Measurements from ENCODE around the gene C2CD4B. TPM values are rescaled to one million over a fixed set of nuclear protein-coding genes. Genes with fewer than 3 reads are reported as not detected.

Gene C2CD4B
- total RNA-seq, 1 experiment from 2014 or later = 0.13 TPM

GRCh38 chr15:62150445-62150844, 14.6 kb downstream of the C2CD4B start:
- H3K27ac Mint-ChIP-seq = no peak overlapping the region
- no peak for DNase-seq
- H3K4me3 Mint-ChIP-seq = no peak overlapping the region
- Histone ChIP-seq H2BK120ac (ENCODE audit: low read depth, low read length, poor library complexity, severe bottlenecking) (no peak overlapping the region), H3K4ac (ENCODE audit: low read depth, low read length) (no peak overlapping the region), H3K18ac (ENCODE audit: insufficient read length, low read depth, low read length) (no peak overlapping the region), H3K23me2 (ENCODE audit: insufficient read length, low read depth, low read length, poor library complexity, severe bottlenecking) (no peaks in the 10 kb centered on the region), H3T11ph (ENCODE audit: low read length) (no peak overlapping the region), H2BK15ac (ENCODE audit: low read depth, low read length) (no peak overlapping the region), H3K79me1 (ENCODE audit: insufficient read depth, low read depth, low read length, poor library complexity, severe bottlenecking) (no peaks in the 10 kb centered on the region), H2BK12ac (ENCODE audit: insufficient read length, low read depth, low read length) (no peak overlapping the region), H2AFZ (ENCODE audit: low read length) (no peak overlapping the region), H3K56ac (ENCODE audit: insufficient read length, low read depth, low read length) (no peak overlapping the region), H4K20me1 (ENCODE audit: control insufficient read depth, insufficient read depth, insufficient read length) (no peaks in the 10 kb centered on the region), H3K9me3 (ENCODE audit: control insufficient read depth, low read depth, low read length) (no peaks in the 10 kb centered on the region), H3K27me3 (ENCODE audit: insufficient read depth, low read length) (no peaks in the 10 kb centered on the region), H4K5ac (ENCODE audit: insufficient read length, low read depth, low read length) (no peak overlapping the region), H2AK5ac (ENCODE audit: insufficient read length, low read length) (no peak overlapping the region), H3K79me2 (ENCODE audit: insufficient read depth, low read length) (no peaks in the 10 kb centered on the region), H4K8ac (replicated peaks; ENCODE audit: insufficient read length, low read depth, low read length) (no peak overlapping the region), H3K4me1 (ENCODE audit: insufficient read depth, low read length) (no peaks in the 10 kb centered on the region), H3K27ac (ENCODE audit: insufficient read length, low read depth, low read length) (no peak overlapping the region), H4K91ac (ENCODE audit: insufficient read length, low read depth, low read length) (no peak overlapping the region), H3K4me2 (ENCODE audit: insufficient read depth, insufficient read length, low read length) (no peak overlapping the region), H2BK5ac (ENCODE audit: insufficient read length, low read length) (no peak overlapping the region), H3K14ac (ENCODE audit: insufficient read depth, low read length) (no peak overlapping the region), H2BK20ac (ENCODE audit: low read depth, low read length, poor library complexity, severe bottlenecking) (no peak overlapping the region), H3K23ac (ENCODE audit: insufficient read length, low read depth, low read length) (no peak overlapping the region), H3K9ac (ENCODE audit: extremely low read depth, insufficient read length, low read length) (no peak overlapping the region)
- H3K4me1 Mint-ChIP-seq = no peaks in the 10 kb centered on the region
- peaks cover 7% of the 10 kb centered on the region for H3K27me3 Mint-ChIP-seq (ENCODE audit: low read depth)
- TF ChIP-seq, protein P1, sequence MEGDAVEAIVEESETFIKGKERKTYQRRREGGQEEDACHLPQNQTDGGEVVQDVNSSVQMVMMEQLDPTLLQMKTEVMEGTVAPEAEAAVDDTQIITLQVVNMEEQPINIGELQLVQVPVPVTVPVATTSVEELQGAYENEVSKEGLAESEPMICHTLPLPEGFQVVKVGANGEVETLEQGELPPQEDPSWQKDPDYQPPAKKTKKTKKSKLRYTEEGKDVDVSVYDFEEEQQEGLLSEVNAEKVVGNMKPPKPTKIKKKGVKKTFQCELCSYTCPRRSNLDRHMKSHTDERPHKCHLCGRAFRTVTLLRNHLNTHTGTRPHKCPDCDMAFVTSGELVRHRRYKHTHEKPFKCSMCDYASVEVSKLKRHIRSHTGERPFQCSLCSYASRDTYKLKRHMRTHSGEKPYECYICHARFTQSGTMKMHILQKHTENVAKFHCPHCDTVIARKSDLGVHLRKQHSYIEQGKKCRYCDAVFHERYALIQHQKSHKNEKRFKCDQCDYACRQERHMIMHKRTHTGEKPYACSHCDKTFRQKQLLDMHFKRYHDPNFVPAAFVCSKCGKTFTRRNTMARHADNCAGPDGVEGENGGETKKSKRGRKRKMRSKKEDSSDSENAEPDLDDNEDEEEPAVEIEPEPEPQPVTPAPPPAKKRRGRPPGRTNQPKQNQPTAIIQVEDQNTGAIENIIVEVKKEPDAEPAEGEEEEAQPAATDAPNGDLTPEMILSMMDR (conservative IDR thresholded peaks at IDR 0.05) = no peak
- H3K9me3 Mint-ChIP-seq = 0 out of 5 replicates have a peak, but pooled peaks cover 0 to 4% of the 10 kb centered on the region in 2 experiments
- H3K36me3 Mint-ChIP-seq (ENCODE audit: insufficient read depth in 1 of 3, low read depth in 3 of 3) = 0 out of 7 replicates have a peak, but pooled peaks cover 0 to 3% (median 0%) of the 10 kb centered on the region in 3 experiments
